IPS DF 4.7 (cell line): ENCODE results near the gene RCVRN.
"Not testable (repeated sequence)": the region's sequence is repeated elsewhere in the genome, so short reads cannot be mapped to it uniquely, and the experiment has no call there.

Experiments
- DNase-seq: peaks from one replicate; pipeline ENCODE4 v3.0.0-alpha.2; 2013; ENCODE audit warnings: low spot score; ENCODE audit errors: extremely low read depth

RCVRN gene

DNA sequence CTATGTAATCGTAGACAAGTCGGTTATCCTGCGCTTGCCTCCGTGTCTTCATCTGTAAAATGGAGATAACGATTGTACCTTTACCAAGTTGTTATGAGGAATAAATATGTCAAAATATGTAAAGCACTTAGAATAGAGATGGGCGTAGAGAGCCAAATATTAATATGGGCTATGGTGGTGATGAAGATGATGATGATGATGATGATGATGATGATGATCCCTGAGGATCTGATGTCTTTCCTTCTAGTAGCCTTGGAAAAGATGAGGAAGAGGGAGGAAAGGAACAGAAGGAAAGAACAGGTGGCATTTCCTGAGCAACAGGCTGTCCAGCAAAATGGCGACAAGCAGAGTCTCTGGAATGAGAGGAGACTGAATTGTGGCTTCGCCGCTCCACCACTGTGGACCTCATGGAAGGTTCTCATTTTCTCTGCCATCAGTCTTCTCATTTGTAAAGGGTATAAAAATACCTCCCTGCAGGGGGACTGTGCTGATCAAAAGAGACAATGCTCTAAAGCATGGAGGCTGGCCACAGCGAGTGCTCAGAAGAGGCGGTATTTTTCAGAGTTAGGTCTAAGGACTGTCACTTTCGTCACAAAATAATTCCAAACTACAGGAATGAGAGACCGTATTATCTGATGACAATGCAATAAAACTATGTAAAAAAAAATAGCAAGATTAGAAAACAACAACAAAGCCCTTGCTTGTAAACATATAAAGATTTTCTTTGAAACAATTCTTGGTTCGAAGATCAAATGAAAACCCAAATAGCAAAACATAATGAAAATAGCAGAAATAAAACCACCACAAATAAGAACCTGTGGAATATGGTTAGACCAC lies 17.2 kb upstream of the RCVRN start:
- no peak for DNase-seq

DNA sequence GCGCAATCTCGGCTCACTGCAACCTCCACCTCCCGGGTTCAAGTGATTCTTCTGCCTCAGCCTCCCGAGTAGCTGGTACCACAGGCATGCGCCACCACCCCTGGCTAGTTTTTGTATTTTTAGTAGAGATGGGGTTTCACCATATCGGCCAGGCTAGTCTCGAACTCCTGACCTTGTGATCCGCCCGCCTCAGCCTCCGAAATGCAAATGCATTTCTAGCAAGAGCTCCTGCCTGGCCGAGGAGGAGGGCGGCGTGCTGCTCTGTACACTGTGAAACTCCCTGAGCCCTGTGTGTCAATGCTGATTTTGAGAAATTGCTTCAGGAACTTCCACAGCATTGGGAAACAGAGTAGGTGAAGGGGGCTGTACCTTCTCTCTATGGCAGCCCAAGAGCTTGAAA lies 16.1 kb upstream of the RCVRN start:
- DNase-seq: not testable (repeated sequence)

DNA sequence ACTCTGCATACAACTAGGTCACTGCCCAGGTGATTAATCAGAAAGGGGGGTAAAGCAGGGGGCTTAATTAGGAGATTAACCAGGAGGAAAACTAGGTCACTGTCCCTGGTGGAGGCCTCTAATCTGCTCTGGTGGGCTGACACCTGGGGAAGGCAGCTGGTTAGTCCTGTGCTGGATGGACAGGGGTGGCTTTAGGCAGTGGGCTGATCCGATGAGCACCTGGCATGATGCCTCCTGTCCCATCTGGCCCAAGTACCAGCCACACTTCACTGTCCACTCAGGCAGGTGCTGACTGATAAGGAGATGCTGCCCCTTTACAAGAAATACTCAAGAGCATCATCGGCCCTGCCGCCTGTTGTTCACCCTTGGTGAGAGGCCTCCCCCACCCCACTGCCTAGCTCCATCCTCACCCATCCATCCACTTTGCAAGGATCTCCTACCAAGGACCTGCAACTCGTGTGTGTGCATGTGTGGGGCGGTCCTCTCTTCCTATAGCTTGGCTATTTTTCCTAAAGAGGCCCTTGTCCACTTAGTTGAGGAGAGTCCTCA lies 13.8 kb upstream of the RCVRN start:
- no peak for DNase-seq

DNA sequence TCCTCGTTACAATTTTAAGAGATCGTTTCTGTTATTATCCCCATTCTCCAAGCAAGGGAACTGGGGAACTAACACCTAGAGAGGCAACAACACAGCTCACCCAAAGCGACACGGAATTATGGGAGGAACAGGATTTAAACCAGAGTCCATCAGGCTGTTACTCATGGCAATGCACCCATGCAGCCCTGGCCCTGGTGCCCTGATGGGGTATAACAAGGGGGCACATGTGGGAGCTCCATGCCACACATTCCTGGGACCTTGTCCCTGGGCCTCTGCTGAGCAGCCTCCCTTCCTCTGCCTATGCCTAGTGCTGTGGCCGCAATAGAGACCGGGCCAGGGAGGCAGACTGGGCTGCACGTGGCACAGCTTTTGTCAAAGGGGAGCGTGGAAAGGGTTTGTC lies 13.3 kb upstream of the RCVRN start:
- no peak for DNase-seq

DNA sequence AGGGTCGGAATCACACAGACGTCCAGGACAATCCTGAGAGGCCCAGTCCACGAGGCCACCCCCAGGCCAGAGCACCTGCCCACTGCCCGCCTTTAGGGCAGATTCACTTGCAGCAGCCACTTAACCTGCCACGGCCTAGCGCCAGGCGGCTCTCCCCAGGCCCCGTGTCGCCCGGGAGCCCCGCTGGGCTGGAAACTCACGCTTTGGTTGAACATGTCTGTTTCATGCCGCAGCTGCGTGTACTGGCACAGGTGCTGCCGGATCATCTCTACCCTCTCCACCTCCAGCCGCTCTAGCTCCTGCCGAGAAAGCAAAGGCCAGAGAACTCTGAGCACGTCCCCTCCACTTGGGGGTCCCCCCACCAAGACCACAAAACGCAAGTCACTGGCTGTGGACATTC lies 12.7 kb upstream of the RCVRN start:
- DNase-seq: no peak

DNA sequence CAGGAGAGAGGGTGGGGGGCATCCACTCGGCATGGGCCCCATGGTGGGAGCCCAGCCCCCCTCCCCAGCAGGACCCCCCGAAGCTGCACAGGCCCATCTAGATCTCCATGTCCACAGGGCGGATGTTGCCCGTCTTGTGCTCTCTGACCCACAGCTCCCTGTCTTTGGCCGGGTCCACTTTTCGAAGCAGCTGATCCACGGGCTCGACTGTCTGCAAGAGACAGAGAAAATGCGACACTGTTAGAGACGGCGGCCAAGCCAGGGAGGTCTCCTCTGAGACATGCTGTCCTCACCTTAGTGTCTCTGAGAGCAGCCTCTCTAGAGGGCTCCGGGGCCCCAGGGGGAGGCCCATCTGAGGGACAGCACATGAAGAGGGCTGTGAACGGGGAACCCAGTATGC lies 12.1 kb upstream of the RCVRN start:
- DNase-seq: no peak

DNA sequence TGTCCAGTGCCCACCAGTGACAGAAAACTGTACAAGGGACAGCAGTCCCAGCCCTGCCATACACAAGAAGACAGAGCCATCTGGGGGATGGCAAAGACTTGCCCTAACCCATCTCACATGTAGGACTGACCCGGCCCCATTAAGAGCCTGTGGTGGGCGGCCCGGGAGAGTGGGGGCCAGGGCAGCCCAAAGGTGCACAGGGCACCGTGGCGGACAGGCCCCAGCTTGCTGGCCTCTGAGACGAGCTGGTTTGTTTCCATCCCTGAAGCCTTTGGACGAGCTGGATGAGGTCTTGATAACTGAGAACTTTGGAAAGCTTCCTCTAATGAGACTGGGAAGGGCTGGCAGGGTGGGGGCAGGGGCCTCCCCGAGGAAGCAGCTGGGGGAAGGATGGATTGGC lies 11.0 kb upstream of the RCVRN start:
- no peak for DNase-seq

DNA sequence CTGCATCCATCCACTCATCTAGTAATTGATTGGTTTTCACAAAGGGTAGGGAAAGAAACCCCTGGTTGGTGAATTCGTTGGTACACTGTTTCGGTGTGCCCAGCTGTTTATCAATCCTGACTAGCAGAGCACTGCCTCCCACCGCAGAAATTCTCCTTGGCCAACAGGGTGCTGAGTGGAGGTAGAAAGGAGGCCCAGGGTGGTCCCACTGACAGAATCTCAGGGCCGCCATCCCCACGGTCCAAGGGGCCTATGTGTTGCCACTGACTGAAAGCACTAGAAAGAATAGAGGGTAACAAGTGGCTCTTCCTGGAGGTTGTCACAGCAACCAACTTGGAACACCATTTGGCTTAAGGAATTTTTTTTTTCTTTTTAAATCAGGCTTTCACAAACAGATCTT lies 8.4 kb upstream of the RCVRN start:
- no peak for DNase-seq

DNA sequence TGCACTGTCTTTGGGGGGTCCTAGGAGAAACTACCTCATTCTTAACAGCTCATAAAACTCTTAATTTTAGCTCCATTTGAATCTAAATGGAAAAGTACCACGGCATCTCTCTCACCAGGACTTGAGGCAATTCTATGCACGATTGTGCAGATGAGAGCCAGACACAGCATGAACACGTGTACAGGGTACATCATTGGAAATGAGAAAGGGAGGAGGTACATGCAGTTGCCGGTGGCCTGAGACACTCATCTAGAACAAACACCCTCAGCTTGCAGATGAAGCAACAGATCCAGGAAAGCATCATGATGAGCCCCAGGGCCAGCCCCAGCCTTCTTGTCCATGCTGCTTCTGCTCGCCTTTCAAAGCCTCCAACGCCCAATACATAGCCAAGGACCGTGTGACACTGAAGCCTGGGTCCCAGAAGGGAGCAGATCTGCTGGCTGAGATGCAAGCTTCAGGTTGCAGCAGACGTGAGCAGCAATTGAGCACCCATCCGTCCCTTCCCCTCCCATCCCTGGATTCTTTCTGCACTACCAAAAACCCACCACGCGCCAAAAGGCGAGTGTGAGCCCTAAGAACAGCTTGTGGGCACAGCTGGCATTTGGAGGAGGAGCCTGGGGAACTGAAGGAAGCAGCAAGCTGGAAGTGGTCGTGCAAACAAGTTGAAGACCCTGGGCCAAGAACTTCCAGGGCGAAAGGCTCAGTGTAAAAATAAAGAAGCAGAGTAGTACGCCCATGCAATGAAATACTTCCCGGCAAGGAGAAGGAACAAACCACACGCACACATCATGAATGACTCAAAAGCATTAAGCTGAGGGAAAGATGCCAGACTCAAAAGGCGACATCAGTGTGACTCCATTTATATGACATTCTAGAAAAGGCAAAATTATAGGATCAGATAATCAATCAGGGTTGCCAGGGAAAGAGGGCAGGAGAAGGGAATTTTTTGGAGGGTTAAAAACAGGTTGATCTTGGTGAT lies 7.3 kb upstream of the RCVRN start:
- DNase-seq: no peak

DNA sequence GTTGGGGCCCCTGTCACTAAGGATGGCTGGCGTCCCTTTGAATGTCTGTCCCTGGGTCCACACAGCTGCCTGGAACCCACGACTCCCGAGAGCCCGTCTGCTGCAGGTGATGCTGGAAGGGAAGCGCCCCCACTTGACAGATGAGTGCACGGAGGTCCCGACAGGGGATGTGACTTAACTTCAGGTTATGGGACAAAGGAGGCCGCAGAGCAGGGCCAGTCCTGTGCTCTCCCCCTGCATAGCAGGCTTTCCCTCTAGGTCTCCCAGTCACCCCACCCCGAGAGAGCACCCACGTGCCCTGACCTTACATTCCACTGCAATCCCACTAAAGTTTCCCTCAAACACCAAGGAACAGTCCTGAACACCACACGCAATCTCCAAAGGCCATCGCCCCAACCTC lies 6.0 kb upstream of the RCVRN start:
- no peak for DNase-seq

DNA sequence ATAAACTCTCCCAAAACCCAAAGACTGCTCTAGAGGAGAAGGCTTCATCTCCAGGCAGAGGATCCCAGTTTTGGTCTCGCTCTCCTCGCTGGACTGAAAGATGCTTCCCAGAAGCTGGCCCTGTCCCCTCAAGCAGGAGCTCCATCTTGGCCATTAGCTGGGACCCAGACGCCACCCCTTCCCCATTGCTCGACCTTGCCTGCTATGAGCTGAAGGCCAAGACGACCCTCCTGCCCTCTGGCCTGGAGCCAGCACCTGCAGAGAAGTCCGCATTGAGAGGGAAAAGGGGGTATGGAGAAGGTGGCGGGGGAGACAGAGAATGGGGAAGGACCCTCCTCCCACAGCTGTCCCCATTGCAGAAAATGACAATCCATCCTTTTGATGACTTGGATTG lies 3.6 kb upstream of the RCVRN start:
- DNase-seq: no peak

DNA sequence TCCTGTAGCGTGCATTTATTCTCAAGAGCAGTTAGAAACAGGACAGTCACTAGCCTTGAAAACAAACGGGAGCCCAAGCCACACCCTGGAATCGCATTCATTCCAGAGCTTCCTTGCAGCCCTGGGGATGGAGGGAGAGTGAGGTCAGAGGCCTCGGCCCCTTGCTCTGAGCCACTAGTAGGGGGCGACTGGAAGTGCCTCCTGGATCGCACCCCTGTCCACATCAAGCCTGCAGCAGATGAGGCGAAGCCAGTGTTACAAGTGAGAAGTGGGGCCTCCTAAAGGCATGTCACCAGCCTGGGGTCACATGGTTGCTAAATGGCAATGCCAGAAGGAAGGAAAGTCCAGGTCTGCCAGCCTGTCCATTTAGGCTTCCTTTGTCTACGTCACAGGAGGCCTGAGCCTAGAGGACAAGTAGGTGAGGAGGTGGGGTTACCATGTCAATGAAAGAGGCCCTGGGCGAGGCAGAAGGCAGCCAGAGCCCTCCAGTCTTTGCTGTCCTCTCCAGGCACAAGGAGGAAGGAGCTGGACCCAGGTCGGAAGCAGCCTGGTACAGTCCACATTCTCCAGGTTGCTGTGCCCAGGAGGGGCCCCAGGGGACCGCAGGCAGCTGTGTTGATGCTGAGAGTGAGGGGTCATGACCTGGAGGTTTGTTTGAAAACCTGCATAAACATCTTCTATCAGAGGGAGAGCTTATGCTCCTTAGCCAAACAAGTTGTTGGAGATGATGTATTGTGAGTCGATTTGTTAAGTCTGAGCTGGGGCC lies 3.0 kb upstream of the RCVRN start:
- DNase-seq: no peak

DNA sequence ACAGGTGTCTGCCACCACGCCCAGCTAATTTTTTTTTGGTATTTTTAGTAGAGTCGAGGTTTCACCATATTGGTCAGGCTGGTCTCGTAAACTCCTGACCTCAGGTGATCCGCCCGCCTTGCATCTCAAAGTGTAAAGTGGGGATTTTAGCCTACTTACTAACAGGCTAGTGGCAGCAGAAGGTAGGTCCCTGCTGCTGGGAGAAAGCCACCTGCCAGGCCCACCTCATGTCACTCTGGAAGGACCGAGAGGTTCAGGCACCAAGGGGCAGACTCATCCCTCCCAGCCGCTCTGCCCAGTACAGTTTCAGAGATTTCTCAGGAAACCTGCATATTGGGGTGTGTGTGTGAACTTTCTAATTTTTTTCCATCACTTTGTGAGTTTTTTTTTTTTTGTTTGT lies 2.1 kb upstream of the RCVRN start:
- no peak for DNase-seq

DNA sequence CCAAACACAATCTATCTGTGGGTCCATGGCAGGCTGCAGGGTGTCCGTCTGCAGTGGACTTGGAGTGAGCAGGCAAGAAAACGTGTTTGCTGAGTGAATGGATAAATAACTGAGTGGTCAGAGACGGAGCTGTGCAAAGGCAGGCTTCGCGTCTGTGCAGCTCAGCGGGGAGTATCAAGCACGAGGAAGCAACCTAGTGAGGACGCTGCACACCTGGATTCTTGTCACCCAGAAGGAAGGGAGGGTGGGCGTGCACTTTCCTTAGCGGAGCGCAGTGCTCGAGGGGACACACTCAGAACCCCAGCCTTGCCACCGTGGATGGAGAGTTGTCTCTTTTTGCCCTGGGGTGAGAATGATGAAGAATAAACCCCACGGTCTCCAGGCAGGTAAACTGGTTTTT lies 1.5 kb upstream of the RCVRN start:
- no peak for DNase-seq

DNA sequence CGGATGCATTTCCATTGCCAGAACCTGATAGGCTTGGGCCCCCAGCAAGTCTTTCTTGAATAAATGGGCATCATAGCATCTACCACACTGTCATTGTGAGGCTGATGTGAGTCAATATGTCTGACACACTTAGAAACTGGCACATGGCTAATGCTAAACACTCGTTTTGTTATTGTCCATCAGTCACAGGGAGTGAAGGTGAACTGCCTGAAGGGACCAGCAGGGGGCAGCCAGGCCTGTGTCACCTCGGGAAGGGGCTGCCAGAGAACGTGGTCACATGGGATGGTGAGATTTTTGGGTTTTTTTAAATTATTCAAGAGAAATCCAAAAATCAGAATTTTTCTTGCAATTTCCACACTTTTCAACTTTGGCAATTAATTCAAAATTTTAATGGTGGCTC lies 831 bp upstream of the RCVRN start:
- DNase-seq: no peak

DNA sequence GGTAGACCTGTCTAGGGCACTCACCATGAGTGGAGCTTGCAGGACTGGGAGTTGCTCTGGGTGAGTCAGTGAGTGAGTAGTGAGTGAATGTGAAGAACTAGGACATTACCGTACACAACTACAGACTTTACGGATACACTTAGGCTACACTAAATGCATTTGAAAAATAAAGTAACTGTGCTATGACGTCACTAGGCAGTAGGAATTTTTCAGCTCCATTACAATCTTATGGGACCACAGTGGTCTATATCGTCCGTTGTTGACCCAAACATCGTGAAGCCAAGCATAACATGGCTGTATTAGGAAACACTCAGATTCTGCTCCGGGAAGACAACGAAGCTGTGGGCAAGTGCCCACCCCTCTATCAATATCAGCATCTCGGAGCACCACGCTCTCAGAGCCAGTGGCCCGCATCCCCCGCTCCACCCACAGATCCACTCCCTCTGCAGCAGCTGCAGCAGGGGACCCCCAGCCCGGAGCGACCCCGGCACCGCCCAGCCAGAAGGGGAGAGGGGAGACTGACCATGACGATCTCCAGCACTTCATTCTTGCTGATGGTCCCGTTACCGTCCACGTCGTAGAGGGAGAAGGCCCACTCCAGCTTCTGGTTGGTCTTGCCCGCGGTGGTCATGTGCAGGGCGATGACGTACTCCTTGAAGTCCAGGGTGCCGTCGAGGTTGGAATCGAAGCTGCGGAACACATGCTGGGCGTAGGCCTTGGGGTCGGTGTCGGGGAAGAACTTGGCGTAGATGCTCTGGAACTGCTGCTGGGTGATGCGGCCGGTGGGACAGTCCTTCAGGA lies 594 bp downstream of the RCVRN start:
- DNase-seq: no peak

DNA sequence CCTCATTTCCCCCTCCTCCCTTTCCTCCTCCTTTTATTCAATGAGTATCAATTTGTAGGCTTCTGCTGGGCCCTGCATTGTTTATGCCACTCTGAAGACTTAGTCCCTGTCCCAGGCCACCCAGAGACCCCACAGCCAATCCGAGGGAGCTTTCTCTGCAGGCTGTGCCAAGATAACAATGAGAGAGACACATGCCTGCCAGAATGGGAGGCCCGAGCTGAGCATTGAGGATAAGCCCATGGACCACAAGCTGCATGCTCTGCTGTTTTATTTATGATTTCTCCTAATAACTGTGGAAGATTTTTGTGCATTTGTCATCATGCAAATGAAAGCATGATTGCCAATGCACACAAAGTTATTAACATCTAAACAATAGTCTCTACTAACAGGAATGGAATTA lies 3.0 kb downstream of the RCVRN start:
- no peak for DNase-seq

DNA sequence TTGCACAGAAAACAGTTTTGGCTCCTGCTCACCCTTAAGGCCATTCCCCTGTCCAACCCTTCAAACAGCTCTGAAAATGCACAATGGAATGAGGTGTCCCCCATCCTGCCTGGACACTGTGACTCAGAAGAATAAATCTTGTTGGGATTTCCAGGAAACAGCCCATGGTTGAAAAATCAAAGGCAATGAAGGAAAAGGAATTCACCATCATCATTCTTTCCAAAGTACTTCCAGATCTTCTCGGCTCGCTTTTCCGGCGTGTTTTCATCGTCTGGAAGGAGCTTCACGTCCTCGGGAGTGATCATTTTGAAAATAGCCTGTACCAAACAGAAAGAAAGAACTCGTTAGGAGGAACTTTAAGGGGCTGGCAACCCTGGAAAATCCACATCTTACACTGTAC lies 4.3 kb downstream of the RCVRN start:
- DNase-seq: no peak

DNA sequence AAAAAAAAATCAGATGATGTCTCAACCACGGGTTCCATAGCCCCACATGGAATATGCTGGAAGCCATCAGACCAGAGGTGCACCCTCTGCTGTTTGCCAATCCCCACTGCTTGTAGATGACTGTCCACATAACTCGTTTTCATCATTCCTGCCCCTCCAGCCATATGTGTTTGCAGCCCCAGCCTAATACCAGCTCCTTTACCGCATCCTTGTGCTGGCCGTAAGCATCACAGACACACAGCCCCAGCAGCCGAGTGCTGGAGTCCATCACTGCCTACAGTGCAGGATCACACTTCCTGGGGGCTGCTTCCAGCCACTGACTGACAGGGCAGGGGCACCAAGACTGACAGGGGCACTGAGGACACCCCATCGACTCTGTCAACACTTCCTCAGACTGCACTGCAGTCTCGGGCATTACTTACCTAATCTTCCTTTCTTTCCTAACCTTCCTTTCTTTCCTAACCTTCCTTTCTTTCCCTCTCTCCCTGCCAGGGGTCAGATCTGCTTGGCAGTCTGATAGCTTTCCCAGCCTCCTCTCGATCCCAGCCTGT lies 5.0 kb downstream of the RCVRN start:
- no peak for DNase-seq

DNA sequence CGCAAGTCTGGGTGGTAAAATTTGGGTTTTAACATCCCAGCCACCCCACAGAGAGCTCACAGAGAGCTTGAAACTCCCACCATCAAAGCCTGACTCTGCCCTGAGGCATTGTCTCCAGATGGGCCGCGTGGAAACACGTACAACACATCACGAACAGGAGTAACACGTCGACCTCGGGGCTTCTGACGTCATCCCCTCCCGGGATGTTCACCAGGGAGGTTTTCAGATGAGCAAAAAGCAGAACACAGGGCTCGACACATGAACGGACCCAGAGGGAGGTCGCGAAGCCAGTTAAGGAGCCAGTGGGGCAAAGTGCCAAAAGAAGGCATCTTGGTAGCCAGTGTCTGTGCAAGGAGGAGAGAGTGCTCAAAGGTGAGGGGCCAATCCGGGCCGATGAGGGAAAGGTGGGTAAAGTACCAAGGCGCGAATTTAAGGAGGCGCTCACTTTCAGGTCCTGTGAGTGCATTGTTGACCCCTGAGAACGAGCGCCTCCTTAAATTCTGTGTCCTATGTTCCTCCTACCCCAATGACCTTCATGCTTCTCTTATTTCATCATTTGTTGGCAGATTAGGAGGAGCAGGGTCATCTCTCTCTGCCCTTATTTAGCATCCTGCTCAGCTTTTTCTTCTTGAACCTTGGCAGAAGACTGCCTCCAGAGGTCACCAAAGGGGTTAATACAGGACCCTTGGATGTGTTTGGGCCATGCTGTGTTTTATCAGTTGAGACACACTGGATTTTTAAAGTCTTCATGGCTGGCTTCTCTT lies 5.6 kb downstream of the RCVRN start:
- no peak for DNase-seq
